H1 (cell line): ENCODE measurements around the gene TRAK1. TPM values are rescaled to one million over a fixed set of nuclear protein-coding genes. Genes with fewer than 3 reads are reported as not detected.

Experiments used
- TAF7 ChIP-seq: optimal IDR thresholded peaks from 2 replicates; pipeline ENCODE3; 2011; ENCODE audit warnings: low read depth, mild to moderate bottlenecking, inconsistent platforms, low read length, moderate library complexity, borderline replicate concordance
- polyA plus RNA-seq, 7 experiments: library from polyadenylated mRNA; depleted of rRNA in 3 of 7; stranded (reverse) in 5 of 7; unstranded in 2 of 7; fragments of >200 nt in 5 of 7; fragments of 200-250 nt in 2 of 7; gene quantifications; 1 replicate in 5 of 7; 2 replicates in 1 of 7; 4 replicates in 1 of 7; pipeline versions ENCODE4 v1.2.1 to v1.2.3, GENCODE V29; 2011 to 2013; ENCODE audit warnings: missing spikeins in 2 of 7, mixed read lengths in 2 of 7
- total RNA-seq: library from RNA; stranded (reverse); fragmentation: NEBNext Ultra II Directional; extraction: Animal tissue kit (Norgen Biotek cat#: 25700); gene quantifications from 2 replicates; pipeline ENCODE4 v1.2.1, GENCODE V29; 2021

TRAK1 gene
- total and polyA plus RNA-seq, 2 of the 8 experiments (the other 6 are each of a cell fraction or from before 2014, with no cell fraction given) = 21.3 to 32.7 TPM

DNA sequence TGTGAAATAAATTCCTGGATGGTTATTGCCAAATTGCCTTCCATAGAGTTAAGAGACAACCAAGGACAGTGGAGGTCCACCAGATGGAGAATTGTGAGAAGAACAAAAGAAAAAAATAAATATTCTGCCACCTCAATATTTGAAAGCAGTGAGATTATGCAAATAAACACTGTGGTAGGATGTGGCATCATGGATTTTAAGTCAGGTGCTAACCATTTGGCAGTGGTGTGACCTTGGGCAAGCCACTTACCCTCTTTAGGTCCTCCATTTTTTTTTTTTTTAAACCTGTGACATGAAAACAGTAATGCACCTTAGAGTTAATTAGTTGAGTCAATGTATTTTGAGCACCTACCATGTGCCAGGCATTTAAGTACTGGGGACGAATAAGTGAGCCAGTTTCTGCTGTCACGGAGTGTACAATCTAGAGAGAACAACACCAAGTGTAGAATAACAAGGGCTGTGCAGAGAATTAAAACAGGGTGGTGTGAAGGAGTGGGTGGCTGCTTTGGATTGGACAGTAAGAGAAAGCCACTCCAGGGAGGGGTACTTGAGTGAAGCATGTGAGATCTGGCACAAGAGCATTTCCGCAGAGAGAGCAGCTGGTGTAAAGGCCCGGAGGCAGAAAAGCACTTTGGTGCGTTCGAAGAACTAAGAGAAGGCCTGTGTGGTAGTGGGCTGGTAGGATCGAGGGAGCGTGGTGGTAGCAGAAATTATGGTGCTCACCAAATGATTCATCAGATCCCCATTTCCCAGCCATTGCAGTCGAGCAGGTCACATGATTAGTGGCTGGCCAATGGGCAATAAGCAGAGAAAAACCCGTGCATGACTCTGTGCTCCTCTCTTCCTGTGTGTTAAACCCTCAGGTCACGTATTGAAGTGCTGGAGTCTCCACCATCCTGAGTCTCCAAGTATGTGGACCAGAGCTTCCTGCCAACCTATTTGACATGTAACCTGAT is 135.6 kb downstream of the TRAK1 start (continued):
- no peak for TF ChIP-seq TAF7
- TF ChIP-seq, all 59 proteins: peak for 2
